CD14-positive monocyte (primary cell): Measurements from ENCODE around the gene RFXANK. TPM values are rescaled to one million over a fixed set of nuclear protein-coding genes. Genes with fewer than 3 reads are reported as not detected.
A peak's percentile ranks its signal among the peaks of the same experiment; 100 is the strongest.

Experiments used
- DNase-seq, 3 donors: peaks; one replicate each; pipeline ENCODE4 v3.0.0-alpha.2; 2011 to 2022
- H2AFZ ChIP-seq: 2 replicates; pipeline ENCODE4 v1.6.0; 2012; ENCODE audit warnings: mild to moderate bottlenecking, low read depth, low read length, inconsistent platforms; ENCODE audit not compliant: insufficient read depth, poor library complexity, severe bottlenecking
- H3K27ac ChIP-seq, 2 donors: 1 replicate in 1 of 2; 2 replicates in 1 of 2; pipeline ENCODE4 v1.5.1; 2012 to 2013; ENCODE audit warnings: low read length in 2 of 2, control low read depth in 1 of 2, inconsistent platforms in 1 of 2, low read depth in 1 of 2, mild to moderate bottlenecking in 1 of 2
- H3K27me3 ChIP-seq, 2 donors: one replicate each; pipeline versions ENCODE4 v1.6.0 to v1.6.1; 2011 to 2013; ENCODE audit warnings: low read length in 2 of 2; ENCODE audit not compliant: control insufficient read depth in 2 of 2, insufficient read depth in 2 of 2
- H3K36me3 ChIP-seq, 2 donors: replicated peaks in 1 of 2; 1 replicate in 1 of 2; 2 replicates in 1 of 2; pipeline versions ENCODE4 v1.5.1 to v1.6.1; 2012 to 2013; ENCODE audit warnings: low read length in 2 of 2, control low read depth in 1 of 2, inconsistent platforms in 1 of 2, mild to moderate bottlenecking in 1 of 2; ENCODE audit not compliant: insufficient read depth in 2 of 2, control insufficient read depth in 1 of 2
- H3K4me1 ChIP-seq, 2 donors: 1 replicate in 1 of 2; 2 replicates in 1 of 2; pipeline versions ENCODE4 v1.5.1 to v1.6.1; 2012 to 2013; ENCODE audit warnings: low read length in 2 of 2, control low read depth in 1 of 2, inconsistent platforms in 1 of 2, mild to moderate bottlenecking in 1 of 2, moderate library complexity in 1 of 2; ENCODE audit not compliant: insufficient read depth in 2 of 2, control insufficient read depth in 1 of 2
- H3K4me2 ChIP-seq: replicated peaks from 2 replicates; pipeline ENCODE3; 2012; ENCODE audit warnings: low read length, moderate library complexity, mild to moderate bottlenecking; ENCODE audit not compliant: poor library complexity, severe bottlenecking; ENCODE audit errors: extremely low read depth
- H3K4me3 ChIP-seq, 3 experiments: fragments of 200-600 bp in 1 of 3; sonication (generic) in 1 of 3; replicated peaks in 1 of 3; 1 replicate in 2 of 3; 2 replicates in 1 of 3; pipeline ENCODE4 v1.5.1; 2011 to 2013; ENCODE audit warnings: low read length in 3 of 3, mild to moderate bottlenecking in 3 of 3, control low read depth in 2 of 3, low read depth in 2 of 3, inconsistent platforms in 1 of 3, moderate library complexity in 1 of 3
- H3K79me2 ChIP-seq: 2 replicates; pipeline ENCODE4 v1.6.0; 2012; ENCODE audit warnings: mild to moderate bottlenecking, control low read depth, inconsistent platforms, low read length, moderate library complexity; ENCODE audit not compliant: insufficient read depth
- H3K9ac ChIP-seq: 2 replicates; pipeline ENCODE4 v1.6.0; 2017; ENCODE audit warnings: low read length, mild to moderate bottlenecking; ENCODE audit not compliant: insufficient read depth, poor library complexity, severe bottlenecking
- H3K9me3 ChIP-seq, 2 donors: replicated peaks in 1 of 2; 1 replicate in 1 of 2; 2 replicates in 1 of 2; pipeline versions ENCODE4 v1.5.1 to v1.6.1; 2012 to 2013; ENCODE audit warnings: low read length in 2 of 2, control low read depth in 1 of 2; ENCODE audit not compliant: control insufficient read depth in 1 of 2, insufficient read depth in 1 of 2
- H4K20me1 ChIP-seq: 2 replicates; pipeline ENCODE4 v1.6.0; 2012; ENCODE audit warnings: mild to moderate bottlenecking, low read length, control low read depth, moderate library complexity; ENCODE audit not compliant: insufficient read depth
- H3K27ac Mint-ChIP-seq, 7 donors: one replicate each; pipeline ENCODE4 v1.8.0; 2020; ENCODE audit warnings: mild to moderate bottlenecking in 7 of 7, mixed read lengths in 7 of 7, moderate library complexity in 6 of 7, inconsistent platforms in 2 of 7
- H3K27me3 Mint-ChIP-seq, 3 donors: one replicate each; pipeline ENCODE4 v1.8.0; 2021 to 2022; ENCODE audit warnings: low read depth in 3 of 3, mild to moderate bottlenecking in 3 of 3, mixed read lengths in 3 of 3, moderate library complexity in 3 of 3, inconsistent platforms in 1 of 3
- H3K36me3 Mint-ChIP-seq, 2 donors: one replicate each; pipeline ENCODE4 v1.8.0; 2020; ENCODE audit warnings: mixed read lengths in 2 of 2, inconsistent platforms in 1 of 2, mild to moderate bottlenecking in 1 of 2
- H3K4me1 Mint-ChIP-seq: one replicate; pipeline ENCODE4 v1.8.0; 2020; ENCODE audit warnings: mild to moderate bottlenecking, mixed read lengths
- H3K4me3 Mint-ChIP-seq, 2 donors: one replicate each; pipeline ENCODE4 v1.8.0; 2020; ENCODE audit warnings: mild to moderate bottlenecking in 2 of 2, mixed read lengths in 2 of 2, moderate library complexity in 1 of 2
- H3K9me3 Mint-ChIP-seq, 7 donors: one replicate each; pipeline ENCODE4 v1.8.0; 2020 to 2022; ENCODE audit warnings: mixed read lengths in 7 of 7, mild to moderate bottlenecking in 6 of 7, moderate library complexity in 6 of 7, inconsistent platforms in 2 of 7
- WGBS: methylation state at CpG from one replicate; pipeline ENCODE4 v1.1.5; 2013; ENCODE audit warnings: missing lambda C conversion rate; ENCODE audit not compliant: insufficient coverage; 5-methylcytosine and 5-hydroxymethylcytosine counted together
- intact Hi-C, 2 donors: fragments of 100-400 bp; cut with micrococcal nuclease; formaldehyde crosslinking; loops; one replicate each; pipeline versions ENCODE4 v1.15.0 to v1.15.1; 2023
- polyA plus RNA-seq, 3 donors: library from polyadenylated mRNA; depleted of rRNA in 1 of 3; unstranded in 2 of 3; stranded (reverse) in 1 of 3; fragments of 300-500 nt in 2 of 3; fragments of >200 nt in 1 of 3; fragmentation: Illumina TruSeq in 2 of 3; gene quantifications; 1 replicate in 2 of 3; 2 replicates in 1 of 3; pipeline ENCODE4 v1.2.3, GENCODE V29; 2012 to 2021
- TF ChIP-seq, protein P1 (sequence below): fragments of 200-600 bp; IDR thresholded peaks from one replicate; pipeline ENCODE4 v1.8.0; 2022; ENCODE audit warnings: antibody characterized with exemption, mild to moderate bottlenecking

The RFXANK gene
- polyA plus RNA-seq, 3 donors = 62.2 to 98.2 (median 66.6) TPM

DNA sequence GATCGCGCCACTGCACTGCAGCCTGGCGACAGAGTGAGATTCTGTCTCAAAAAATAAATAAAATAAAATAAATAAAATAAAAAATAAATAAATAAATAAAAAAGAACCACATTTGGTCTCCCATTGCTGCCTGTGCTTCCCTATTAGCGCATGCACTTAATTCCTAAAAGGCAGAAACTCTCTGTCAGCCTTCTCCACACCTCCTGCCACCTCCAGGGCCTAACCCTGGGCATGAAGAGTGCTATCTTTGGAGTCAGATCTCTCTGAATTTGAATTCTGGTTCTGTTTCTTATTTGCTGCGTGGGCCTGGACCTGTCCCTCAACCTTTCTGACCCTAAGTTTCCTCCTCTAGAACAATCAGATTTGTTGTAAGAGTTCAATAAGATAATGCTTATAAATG is 31.0 kb downstream of the RFXANK start:
- Mint-ChIP-seq H3K27me3 (peaks cover 26 to 46% (median 33%) of the 10 kb centered on the region in 3 donors), H3K9me3 (peaks cover 0 to 2% (median 0%) of the 10 kb centered on the region in 7 donors), H3K27ac (peak overlapping the region in 1 of 7 donors; percentile 31), H3K4me1 (peaks cover 6% of the 10 kb centered on the region), H3K36me3 (no peaks in the 10 kb centered on the region), H3K4me3 (no peak overlapping the region)
- DNase-seq = no peak
- whole genome bisulfite sequencing = no CpG with 5 or more reads among the region's 5 CpGs
- H3K79me2 ChIP-seq = no peaks in the 10 kb centered on the region
- H3K27me3 ChIP-seq = peaks cover 3 to 24% of the 10 kb centered on the region in 2 donors
- H4K20me1 ChIP-seq = no peaks in the 10 kb centered on the region
- no peak overlapping the region for H3K4me3 ChIP-seq
- H3K27ac ChIP-seq = no peak overlapping the region
- no peak overlapping the region for H3K9ac ChIP-seq
- TF ChIP-seq, protein P1, sequence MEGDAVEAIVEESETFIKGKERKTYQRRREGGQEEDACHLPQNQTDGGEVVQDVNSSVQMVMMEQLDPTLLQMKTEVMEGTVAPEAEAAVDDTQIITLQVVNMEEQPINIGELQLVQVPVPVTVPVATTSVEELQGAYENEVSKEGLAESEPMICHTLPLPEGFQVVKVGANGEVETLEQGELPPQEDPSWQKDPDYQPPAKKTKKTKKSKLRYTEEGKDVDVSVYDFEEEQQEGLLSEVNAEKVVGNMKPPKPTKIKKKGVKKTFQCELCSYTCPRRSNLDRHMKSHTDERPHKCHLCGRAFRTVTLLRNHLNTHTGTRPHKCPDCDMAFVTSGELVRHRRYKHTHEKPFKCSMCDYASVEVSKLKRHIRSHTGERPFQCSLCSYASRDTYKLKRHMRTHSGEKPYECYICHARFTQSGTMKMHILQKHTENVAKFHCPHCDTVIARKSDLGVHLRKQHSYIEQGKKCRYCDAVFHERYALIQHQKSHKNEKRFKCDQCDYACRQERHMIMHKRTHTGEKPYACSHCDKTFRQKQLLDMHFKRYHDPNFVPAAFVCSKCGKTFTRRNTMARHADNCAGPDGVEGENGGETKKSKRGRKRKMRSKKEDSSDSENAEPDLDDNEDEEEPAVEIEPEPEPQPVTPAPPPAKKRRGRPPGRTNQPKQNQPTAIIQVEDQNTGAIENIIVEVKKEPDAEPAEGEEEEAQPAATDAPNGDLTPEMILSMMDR = no peak
- H2AFZ ChIP-seq = no peak overlapping the region
- H3K9me3 ChIP-seq = no peaks in the 10 kb centered on the region
- intact Hi-C loops = no loop called here
- H3K4me2 ChIP-seq = no peak overlapping the region
- peaks cover 8 to 12% of the 10 kb centered on the region in 2 donors for H3K4me1 ChIP-seq
- H3K36me3 ChIP-seq = no peaks in the 10 kb centered on the region

DNA sequence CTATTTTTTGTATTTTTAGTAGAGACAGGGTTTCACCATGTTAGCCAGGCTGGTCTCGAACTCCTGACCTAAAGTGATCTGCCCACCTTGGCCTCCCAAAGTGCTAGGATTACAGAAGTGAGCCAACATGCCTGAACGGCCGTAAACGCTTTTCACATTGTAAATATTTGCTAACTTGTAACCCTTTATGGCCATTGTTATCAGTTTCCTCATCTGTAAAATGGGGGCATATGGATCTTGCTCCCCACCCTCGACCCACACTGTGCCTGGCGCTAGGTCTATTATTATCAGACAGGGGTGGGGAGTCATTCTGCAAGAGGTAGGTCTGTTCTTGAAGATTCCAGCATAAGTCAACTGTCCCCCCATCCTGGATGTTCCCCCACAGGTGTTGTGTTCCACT is 31.6 kb downstream of the RFXANK start:
- Histone ChIP-seq H2AFZ (no peak overlapping the region), H4K20me1 (no peaks in the 10 kb centered on the region), H3K4me1 (peaks cover 8 to 12% of the 10 kb centered on the region in 2 donors), H3K27me3 (peaks cover 3 to 24% of the 10 kb centered on the region in 2 donors), H3K4me2 (no peak overlapping the region), H3K27ac (no peak overlapping the region), H3K9ac (no peak overlapping the region), H3K9me3 (no peaks in the 10 kb centered on the region), H3K79me2 (no peaks in the 10 kb centered on the region), H3K4me3 (no peak overlapping the region), H3K36me3 (no peaks in the 10 kb centered on the region)
- no peak overlapping the region for H3K4me3 Mint-ChIP-seq
- no peak for DNase-seq
- peaks cover 0 to 2% (median 0%) of the 10 kb centered on the region in 7 donors for H3K9me3 Mint-ChIP-seq
- H3K27ac Mint-ChIP-seq = no peak overlapping the region
- intact Hi-C loops = loop anchor here in 1 of 2 donors (2.0 kb wide), 1 partner anchor 77 kb away; no protein-coding TSS in a partner anchor
- peaks cover 28 to 49% (median 35%) of the 10 kb centered on the region in 3 donors for H3K27me3 Mint-ChIP-seq
- no peaks in the 10 kb centered on the region for H3K36me3 Mint-ChIP-seq
- peaks cover 6% of the 10 kb centered on the region for H3K4me1 Mint-ChIP-seq
- no CpG with 5 or more reads among the region's 6 CpGs for WGBS
- TF ChIP-seq, protein P1 = no peak
